Nephron progenitor cell (in vitro differentiated cells): Measurements from ENCODE around the gene SSC4D.
"Not testable (repeated sequence)": the region's sequence is repeated elsewhere in the genome, so short reads cannot be mapped to it uniquely, and the experiment has no call there.

Experiments
- DNase-seq: peaks from one replicate; pipeline ENCODE4 v3.0.0; 2021
- H3K27ac Mint-ChIP-seq: 2 replicates; pipeline ENCODE4 v1.8.0; 2021; ENCODE audit warnings: mild to moderate bottlenecking, moderate library complexity, mixed read lengths
- H3K27me3 Mint-ChIP-seq: 2 replicates; pipeline ENCODE4 v1.8.0; 2021; ENCODE audit warnings: mild to moderate bottlenecking, low read depth, mixed read lengths; ENCODE audit not compliant: poor library complexity
- H3K36me3 Mint-ChIP-seq: 2 replicates; pipeline ENCODE4 v1.8.0; 2021; ENCODE audit warnings: low read depth, mixed read lengths
- H3K4me1 Mint-ChIP-seq: 2 replicates; pipeline ENCODE4 v1.8.0; 2021; ENCODE audit warnings: mixed read lengths
- H3K4me3 Mint-ChIP-seq: 2 replicates; pipeline ENCODE4 v1.8.0; 2021; ENCODE audit warnings: mild to moderate bottlenecking, moderate library complexity, mixed read lengths
- H3K9me3 Mint-ChIP-seq: 2 replicates; pipeline ENCODE4 v1.8.0; 2021; ENCODE audit warnings: mild to moderate bottlenecking, moderate library complexity, mixed read lengths
- TF ChIP-seq, protein P1 (sequence below): fragments of 200-600 bp; sonication (generic); IDR thresholded peaks from 2 replicates; pipeline ENCODE4 v1.5.0; 2021; ENCODE audit warnings: antibody characterized with exemption

The SSC4D gene

DNA sequence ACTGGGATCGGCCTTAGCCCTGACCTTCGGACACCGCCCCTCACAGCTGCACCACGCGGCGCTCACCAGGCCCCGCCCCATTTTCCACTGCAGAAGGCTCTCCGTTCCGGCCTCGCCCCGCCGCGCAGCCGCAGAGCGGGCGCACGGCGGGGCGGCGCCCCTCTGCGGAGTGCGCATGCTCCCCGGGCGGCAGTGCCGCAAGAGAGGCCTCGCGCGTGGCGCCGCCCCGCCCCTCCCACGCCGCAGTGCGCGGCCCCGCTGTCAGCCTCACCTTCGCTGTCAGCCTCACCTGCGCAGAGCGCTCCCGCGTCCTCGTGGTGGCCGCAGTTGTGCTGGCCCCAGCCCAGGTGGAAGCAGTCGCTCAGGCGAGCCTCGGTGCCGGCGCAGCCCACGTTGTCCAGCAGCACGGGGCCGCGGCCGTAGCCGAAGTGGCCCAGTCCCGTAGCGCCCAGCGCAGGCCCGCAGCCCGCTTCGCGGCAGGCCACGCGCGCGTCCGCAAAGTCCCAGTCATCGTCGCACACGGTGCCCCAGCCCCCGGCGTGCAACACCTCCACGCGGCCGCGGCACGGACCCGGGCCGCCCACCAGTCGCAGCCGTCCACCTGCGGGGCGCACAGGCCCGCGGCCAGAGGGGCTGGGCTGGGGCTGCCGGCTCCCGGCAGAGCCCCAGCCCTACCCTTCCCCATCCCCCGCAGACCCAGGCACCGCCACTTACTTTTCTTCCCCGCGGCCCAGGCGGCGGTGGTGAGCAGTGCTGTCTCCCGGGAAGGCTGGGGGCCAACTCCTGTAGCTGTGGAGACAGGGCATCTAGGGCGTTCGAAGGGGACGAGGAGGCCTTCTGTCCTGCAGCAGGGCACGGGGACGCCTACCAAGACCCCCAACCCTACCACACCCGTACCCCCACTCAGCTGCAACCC lies 16.1 kb downstream of the SSC4D start:
- no peak overlapping the region for H3K27ac Mint-ChIP-seq
- peaks cover 4% of the 10 kb centered on the region for H3K36me3 Mint-ChIP-seq
- peaks cover 47% of the 10 kb centered on the region for H3K4me1 Mint-ChIP-seq
- H3K4me3 Mint-ChIP-seq = peak overlapping the region; percentile 82
- TF ChIP-seq, protein P1, sequence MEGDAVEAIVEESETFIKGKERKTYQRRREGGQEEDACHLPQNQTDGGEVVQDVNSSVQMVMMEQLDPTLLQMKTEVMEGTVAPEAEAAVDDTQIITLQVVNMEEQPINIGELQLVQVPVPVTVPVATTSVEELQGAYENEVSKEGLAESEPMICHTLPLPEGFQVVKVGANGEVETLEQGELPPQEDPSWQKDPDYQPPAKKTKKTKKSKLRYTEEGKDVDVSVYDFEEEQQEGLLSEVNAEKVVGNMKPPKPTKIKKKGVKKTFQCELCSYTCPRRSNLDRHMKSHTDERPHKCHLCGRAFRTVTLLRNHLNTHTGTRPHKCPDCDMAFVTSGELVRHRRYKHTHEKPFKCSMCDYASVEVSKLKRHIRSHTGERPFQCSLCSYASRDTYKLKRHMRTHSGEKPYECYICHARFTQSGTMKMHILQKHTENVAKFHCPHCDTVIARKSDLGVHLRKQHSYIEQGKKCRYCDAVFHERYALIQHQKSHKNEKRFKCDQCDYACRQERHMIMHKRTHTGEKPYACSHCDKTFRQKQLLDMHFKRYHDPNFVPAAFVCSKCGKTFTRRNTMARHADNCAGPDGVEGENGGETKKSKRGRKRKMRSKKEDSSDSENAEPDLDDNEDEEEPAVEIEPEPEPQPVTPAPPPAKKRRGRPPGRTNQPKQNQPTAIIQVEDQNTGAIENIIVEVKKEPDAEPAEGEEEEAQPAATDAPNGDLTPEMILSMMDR = no peak
- DNase-seq = peak; percentile 95
- peaks cover 10% of the 10 kb centered on the region for H3K27me3 Mint-ChIP-seq
- H3K9me3 Mint-ChIP-seq = no peaks in the 10 kb centered on the region

GRCh38 chr7:76392531-76393115 lies 16.9 kb downstream of the SSC4D start:
- Mint-ChIP-seq H3K4me1 (peaks cover 47% of the 10 kb centered on the region), H3K4me3 (peak overlapping the region; percentile 82), H3K36me3 (peaks cover 4% of the 10 kb centered on the region), H3K9me3 (no peaks in the 10 kb centered on the region), H3K27me3 (peaks cover 4% of the 10 kb centered on the region), H3K27ac (no peak overlapping the region)
- TF ChIP-seq, protein P1 = no peak
- no peak for DNase-seq

DNA sequence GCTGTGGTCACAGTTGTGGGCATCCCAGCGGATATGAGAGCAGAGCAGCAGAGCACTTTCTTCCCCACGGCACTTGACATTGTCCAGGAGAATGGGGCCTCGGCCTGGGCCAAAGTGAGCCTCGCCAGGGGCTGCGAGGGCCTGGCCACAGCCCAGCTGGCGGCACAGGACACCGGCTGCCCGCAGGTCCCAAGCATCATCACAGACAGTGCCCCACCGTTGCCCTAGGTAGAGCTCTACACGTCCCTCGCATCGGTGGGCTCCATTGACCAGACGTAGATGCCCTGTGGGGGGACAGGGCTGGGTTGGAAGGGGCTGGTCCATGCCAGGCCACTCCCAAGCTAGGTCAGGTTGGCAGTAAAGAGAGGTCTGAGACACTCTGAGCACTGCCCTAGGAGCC lies 19.4 kb downstream of the SSC4D start:
- H3K9me3 Mint-ChIP-seq = no peaks in the 10 kb centered on the region
- DNase-seq = no peak
- H3K36me3 Mint-ChIP-seq = peaks cover 4% of the 10 kb centered on the region
- H3K27me3 Mint-ChIP-seq = peaks cover 4% of the 10 kb centered on the region
- peaks cover 31% of the 10 kb centered on the region for H3K4me1 Mint-ChIP-seq
- no peak overlapping the region for H3K27ac Mint-ChIP-seq
- TF ChIP-seq, protein P1 = no peak
- H3K4me3 Mint-ChIP-seq = no peak overlapping the region

DNA sequence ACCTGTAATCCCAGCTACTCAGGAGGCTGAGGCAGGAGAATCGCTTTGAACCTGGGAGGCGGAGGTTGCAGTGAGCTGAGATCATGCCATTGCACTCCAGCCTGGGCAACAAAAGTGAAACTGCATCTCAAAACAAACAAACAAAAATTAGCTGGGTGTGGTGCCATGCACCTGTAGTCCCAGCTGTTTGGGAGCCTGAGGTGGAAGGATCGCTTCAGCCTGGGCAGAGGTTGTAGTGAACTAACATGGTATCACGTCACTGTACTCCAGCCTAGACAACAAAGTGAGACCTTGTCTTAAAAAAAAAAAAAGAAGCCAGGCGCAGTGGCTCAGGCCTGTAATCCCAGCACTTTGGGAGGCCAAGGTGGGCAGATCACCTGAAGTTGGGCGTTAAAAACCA lies 21.7 kb downstream of the SSC4D start:
- not testable (repeated sequence) for H3K9me3 Mint-ChIP-seq, H3K36me3 Mint-ChIP-seq, H3K27me3 Mint-ChIP-seq, H3K4me3 Mint-ChIP-seq, H3K27ac Mint-ChIP-seq, DNase-seq
- peaks cover 19% of the 10 kb centered on the region for H3K4me1 Mint-ChIP-seq

- TF ChIP-seq, protein P1 = no peak
- Mint-ChIP-seq H3K4me1 (peaks cover 17% of the 10 kb centered on the region), H3K4me3 (no peak overlapping the region)
Measured at GRCh38 chr7:76386691-76387260, 22.7 kb downstream of the SSC4D start.

More at GRCh38 chr7:76386691-76387260, 22.7 kb downstream of the SSC4D start:
- Mint-ChIP-seq H3K9me3 (no peaks in the 10 kb centered on the region), H3K27me3 (no peaks in the 10 kb centered on the region), H3K27ac (no peak overlapping the region), H3K36me3 (peaks cover 4% of the 10 kb centered on the region)
- DNase-seq = no peak
